Mononuclear cell (primary cell): ENCODE data around the gene PJA2. TPM values are rescaled to one million over a fixed set of nuclear protein-coding genes. Genes with fewer than 3 reads are reported as not detected.

Experiments used
- H3K27me3 ChIP-seq: 2 replicates; pipeline ENCODE4 v1.6.0; 2011; ENCODE audit warnings: low read length, control low read depth; ENCODE audit not compliant: insufficient read depth
- H3K4me1 ChIP-seq: 2 replicates; pipeline ENCODE4 v1.5.1; 2011; ENCODE audit warnings: mild to moderate bottlenecking, low read length, control low read depth; ENCODE audit not compliant: insufficient read depth
- H3K4me3 ChIP-seq: 2 replicates; pipeline ENCODE4 v1.5.1; 2011; ENCODE audit warnings: mild to moderate bottlenecking, low read length, moderate library complexity
- H3K9me3 ChIP-seq: 2 replicates; pipeline ENCODE4 v1.5.1; 2011; ENCODE audit warnings: low read depth, mild to moderate bottlenecking, control low read depth, low read length
- total RNA-seq: library from RNA; depleted of rRNA; stranded (reverse); fragments of >200 nt; gene quantifications from one replicate; pipeline ENCODE4 v1.2.3, GENCODE V29; 2012

PJA2 gene
- total RNA-seq, 1 donor, result 162 TPM

GRCh38 chr5:109345699-109346098 lies 64.1 kb downstream of the PJA2 start:
- Histone ChIP-seq H3K4me3 (no peak overlapping the region), H3K27me3 (no peaks in the 10 kb centered on the region), H3K4me1 (no peaks in the 10 kb centered on the region), H3K9me3 (no peaks in the 10 kb centered on the region)

GRCh38 chr5:109340351-109340750 lies 69.4 kb downstream of the PJA2 start:
- Histone ChIP-seq H3K4me1 (no peaks in the 10 kb centered on the region), H3K4me3 (no peak overlapping the region), H3K27me3 (no peaks in the 10 kb centered on the region), H3K9me3 (no peaks in the 10 kb centered on the region)

- Histone ChIP-seq H3K4me3 (no peak overlapping the region), H3K4me1 (no peaks in the 10 kb centered on the region), H3K9me3 (no peaks in the 10 kb centered on the region), H3K27me3 (no peaks in the 10 kb centered on the region)
Measured at GRCh38 chr5:109335114-109335513, 74.7 kb downstream of the PJA2 start.

GRCh38 chr5:109334056-109334455 lies 75.7 kb downstream of the PJA2 start:
- no peaks in the 10 kb centered on the region for H3K9me3 ChIP-seq
- no peaks in the 10 kb centered on the region for H3K27me3 ChIP-seq
- no peak overlapping the region for H3K4me3 ChIP-seq
- H3K4me1 ChIP-seq, result no peaks in the 10 kb centered on the region

DNA sequence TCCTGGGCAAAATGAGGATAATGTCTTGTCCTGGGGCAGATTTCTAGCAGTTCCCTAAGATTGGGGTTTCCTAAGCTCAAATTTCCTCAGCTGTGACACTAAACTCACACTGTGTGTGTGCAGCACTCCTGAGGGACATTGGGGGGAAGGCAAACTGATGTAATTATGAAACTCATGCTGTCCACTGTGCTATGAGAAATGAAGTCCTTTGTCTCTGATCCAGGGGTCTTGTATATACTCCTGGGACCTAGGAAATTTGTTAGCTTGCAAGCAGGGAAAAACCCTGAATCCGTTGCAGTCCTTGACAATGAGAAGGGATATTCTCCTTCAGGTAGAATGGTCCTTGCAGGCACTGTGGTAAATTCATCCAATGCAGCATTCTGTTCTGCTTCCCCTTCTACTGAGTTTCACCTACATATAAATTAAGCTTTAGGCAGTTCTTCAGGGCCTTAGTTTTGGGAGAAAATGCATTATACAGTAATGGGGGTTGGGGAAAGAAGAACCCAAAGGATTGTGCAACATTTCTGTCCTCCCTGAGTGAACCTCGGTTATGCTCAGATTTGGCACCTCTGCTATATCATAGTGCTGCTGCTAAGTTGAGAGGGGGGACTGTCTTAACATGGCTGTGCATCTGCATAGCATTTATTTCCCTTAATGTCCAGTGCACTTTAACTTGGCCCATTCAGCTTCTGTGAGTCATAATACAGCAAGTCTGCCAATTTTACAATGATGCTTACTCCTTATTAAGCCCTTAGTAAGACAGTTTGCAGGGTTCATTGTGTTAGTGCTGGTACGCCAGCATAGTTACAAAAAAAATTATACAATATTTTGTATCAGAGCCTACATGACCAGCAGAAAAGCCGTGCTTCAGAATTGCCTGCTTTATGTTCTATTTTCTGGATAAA lies 80.2 kb downstream of the PJA2 start:
- H3K4me1 ChIP-seq, result peaks cover 5% of the 10 kb centered on the region
- H3K4me3 ChIP-seq, result no peak overlapping the region
- H3K9me3 ChIP-seq, result no peaks in the 10 kb centered on the region
- H3K27me3 ChIP-seq, result no peaks in the 10 kb centered on the region

GRCh38 chr5:109328626-109329025 lies 81.1 kb downstream of the PJA2 start:
- Histone ChIP-seq H3K4me3 (no peak overlapping the region), H3K4me1 (peaks cover 9% of the 10 kb centered on the region), H3K9me3 (no peaks in the 10 kb centered on the region), H3K27me3 (no peaks in the 10 kb centered on the region)

- no peaks in the 10 kb centered on the region for H3K9me3 ChIP-seq
- no peaks in the 10 kb centered on the region for H3K27me3 ChIP-seq
- H3K4me1 ChIP-seq, result peaks cover 9% of the 10 kb centered on the region
- no peak overlapping the region for H3K4me3 ChIP-seq
Measured at GRCh38 chr5:109327570-109327969, 82.2 kb downstream of the PJA2 start.

DNA sequence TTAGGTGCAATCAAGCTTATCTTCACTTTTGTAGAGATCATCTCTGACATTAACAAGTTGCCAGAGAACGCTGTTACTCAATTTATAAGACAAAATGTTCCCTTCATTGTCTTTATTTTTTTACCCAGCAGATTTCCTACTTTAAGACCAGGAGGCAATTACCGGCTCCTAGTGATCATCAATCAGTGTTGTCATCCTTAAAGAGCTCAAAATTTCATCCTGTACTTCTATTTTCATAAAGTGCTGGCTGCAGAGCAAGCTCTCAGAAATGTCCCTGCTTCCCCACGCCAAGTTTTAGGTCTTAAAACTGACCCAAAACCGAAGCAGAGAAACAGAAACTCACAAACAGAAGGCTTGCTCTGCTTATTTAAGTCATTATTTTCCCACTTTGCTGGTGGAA lies 82.9 kb downstream of the PJA2 start:
- Histone ChIP-seq H3K4me1 (peaks cover 9% of the 10 kb centered on the region), H3K27me3 (no peaks in the 10 kb centered on the region), H3K9me3 (no peaks in the 10 kb centered on the region), H3K4me3 (no peak overlapping the region)

DNA sequence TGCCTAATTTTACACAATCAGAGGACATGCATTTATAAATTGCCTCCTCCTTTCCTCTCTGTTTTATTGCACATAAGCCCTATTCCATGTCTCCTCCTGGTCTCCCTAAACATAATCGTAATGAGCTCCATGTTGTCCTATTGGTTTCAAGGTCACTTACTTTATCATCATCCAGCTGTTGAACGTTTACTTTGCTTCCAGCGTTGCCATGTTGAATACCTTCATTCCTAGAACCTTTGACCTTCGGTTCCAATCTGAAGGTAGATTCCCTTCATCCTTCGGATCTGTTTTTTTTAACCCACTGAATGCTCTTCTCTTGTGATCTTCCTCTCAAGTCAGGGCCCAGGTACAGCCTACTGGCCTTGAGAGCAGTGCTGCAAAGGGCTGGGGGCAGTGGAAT lies 84.3 kb downstream of the PJA2 start:
- H3K4me3 ChIP-seq, result no peak overlapping the region
- peaks cover 9% of the 10 kb centered on the region for H3K4me1 ChIP-seq
- no peaks in the 10 kb centered on the region for H3K9me3 ChIP-seq
- no peaks in the 10 kb centered on the region for H3K27me3 ChIP-seq

DNA sequence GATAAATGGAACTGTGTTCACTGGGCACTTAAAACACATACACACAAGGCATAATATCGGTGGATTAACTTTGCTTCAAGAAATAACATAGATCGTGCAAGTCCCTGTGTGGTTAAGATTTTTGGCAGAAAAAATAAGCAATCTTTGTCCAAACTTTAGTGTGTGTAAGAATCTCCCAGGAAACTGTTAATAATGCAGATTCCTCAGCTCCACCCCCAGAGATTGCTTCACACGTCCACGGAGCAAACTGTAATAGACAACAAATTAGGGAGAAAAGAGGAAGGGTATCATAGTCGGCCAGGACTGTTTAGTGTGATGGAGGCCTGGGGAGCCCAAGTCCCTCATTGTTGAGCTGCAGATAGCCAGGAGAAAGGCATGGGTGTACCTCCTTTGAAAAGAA lies 84.8 kb downstream of the PJA2 start:
- H3K4me3 ChIP-seq, result no peak overlapping the region
- no peaks in the 10 kb centered on the region for H3K9me3 ChIP-seq
- H3K27me3 ChIP-seq, result no peaks in the 10 kb centered on the region
- peaks cover 9% of the 10 kb centered on the region for H3K4me1 ChIP-seq

GRCh38 chr5:109324351-109324750 lies 85.4 kb downstream of the PJA2 start:
- Histone ChIP-seq H3K9me3 (no peaks in the 10 kb centered on the region), H3K4me3 (no peak overlapping the region), H3K4me1 (peaks cover 9% of the 10 kb centered on the region), H3K27me3 (no peaks in the 10 kb centered on the region)

- peaks cover 9% of the 10 kb centered on the region for H3K4me1 ChIP-seq
- H3K9me3 ChIP-seq, result no peaks in the 10 kb centered on the region
- no peak overlapping the region for H3K4me3 ChIP-seq
- no peaks in the 10 kb centered on the region for H3K27me3 ChIP-seq
Measured at GRCh38 chr5:109322694-109323093, 87.1 kb downstream of the PJA2 start.

DNA sequence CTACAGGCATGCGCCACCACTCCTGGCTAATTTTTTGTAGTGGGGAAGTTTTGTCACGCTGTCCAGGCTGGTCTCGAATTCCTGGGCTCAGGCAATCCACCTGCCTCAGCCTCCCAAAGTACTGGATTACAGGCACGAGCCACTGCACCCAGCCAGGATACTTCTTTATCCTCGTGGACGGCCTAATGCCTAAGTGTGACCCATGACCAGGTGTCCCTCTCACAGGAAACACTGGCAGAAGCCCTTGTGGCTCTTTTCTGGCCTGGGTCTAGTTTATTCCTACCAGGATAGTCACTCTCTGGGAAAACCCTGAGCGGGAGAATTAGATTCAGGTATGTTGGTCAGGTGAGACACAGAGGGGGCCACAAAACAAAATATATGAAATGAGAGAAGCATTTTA lies 90.4 kb downstream of the PJA2 start:
- Histone ChIP-seq H3K4me3 (no peak overlapping the region), H3K4me1 (peaks cover 2% of the 10 kb centered on the region), H3K9me3 (no peaks in the 10 kb centered on the region), H3K27me3 (no peaks in the 10 kb centered on the region)

DNA sequence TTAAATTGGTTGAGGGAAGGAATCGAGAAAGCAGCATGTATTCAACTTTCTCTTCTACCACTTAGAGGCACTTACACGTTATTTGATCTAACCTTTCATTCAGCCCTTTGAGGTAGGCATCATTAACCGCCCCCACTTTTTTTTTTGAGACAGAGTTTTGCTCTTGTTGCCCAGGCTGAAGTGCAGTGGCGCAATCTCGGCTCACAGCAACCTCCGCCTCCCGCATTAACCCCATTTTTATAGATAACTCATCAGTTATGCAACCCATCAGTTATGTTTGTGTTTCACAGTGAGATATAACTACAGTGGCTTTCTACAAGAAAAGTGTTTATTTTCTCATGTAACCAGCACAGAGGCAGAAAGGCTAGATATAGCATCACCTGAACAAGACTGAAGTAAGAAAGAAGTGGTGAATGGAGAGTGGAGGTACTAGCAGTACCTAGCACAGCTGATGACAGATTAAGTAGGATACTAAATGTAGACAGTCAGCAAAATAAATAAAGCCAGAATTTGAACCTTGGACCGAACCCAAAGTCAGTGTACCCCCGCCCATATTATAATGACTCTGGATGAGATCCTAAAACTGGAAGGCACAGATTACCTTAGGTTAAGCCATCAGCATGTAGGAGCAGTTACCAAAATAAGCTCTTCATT lies 91.2 kb downstream of the PJA2 start:
- no peaks in the 10 kb centered on the region for H3K27me3 ChIP-seq
- no peak overlapping the region for H3K4me3 ChIP-seq
- H3K4me1 ChIP-seq, result no peaks in the 10 kb centered on the region
- H3K9me3 ChIP-seq, result no peaks in the 10 kb centered on the region

- H3K4me1 ChIP-seq, result no peaks in the 10 kb centered on the region
- H3K9me3 ChIP-seq, result no peaks in the 10 kb centered on the region
- H3K27me3 ChIP-seq, result no peaks in the 10 kb centered on the region
- H3K4me3 ChIP-seq, result no peak overlapping the region
Measured at GRCh38 chr5:109316634-109317033, 93.1 kb downstream of the PJA2 start.

- no peaks in the 10 kb centered on the region for H3K4me1 ChIP-seq
- H3K9me3 ChIP-seq, result no peaks in the 10 kb centered on the region
- H3K27me3 ChIP-seq, result no peaks in the 10 kb centered on the region
- H3K4me3 ChIP-seq, result no peak overlapping the region
Measured at GRCh38 chr5:109315245-109315644, 94.5 kb downstream of the PJA2 start.
